GM10266 (cell line): Measurements from ENCODE around the gene ZSCAN29.
A peak's percentile ranks its signal among the peaks of the same experiment; 100 is the strongest.

Experiments
- DNase-seq: peaks from one replicate; pipeline ENCODE4 v3.0.0; 2012; ENCODE audit errors: extremely low spot score
- TF ChIP-seq, protein P1 (sequence below): IDR thresholded peaks from 2 replicates; pipeline ENCODE4 v1.5.1; 2012; ENCODE audit warnings: mild to moderate bottlenecking, low read depth; ENCODE audit not compliant: control insufficient read depth, insufficient read depth; ENCODE audit errors: missing control alignments

The ZSCAN29 gene

DNA sequence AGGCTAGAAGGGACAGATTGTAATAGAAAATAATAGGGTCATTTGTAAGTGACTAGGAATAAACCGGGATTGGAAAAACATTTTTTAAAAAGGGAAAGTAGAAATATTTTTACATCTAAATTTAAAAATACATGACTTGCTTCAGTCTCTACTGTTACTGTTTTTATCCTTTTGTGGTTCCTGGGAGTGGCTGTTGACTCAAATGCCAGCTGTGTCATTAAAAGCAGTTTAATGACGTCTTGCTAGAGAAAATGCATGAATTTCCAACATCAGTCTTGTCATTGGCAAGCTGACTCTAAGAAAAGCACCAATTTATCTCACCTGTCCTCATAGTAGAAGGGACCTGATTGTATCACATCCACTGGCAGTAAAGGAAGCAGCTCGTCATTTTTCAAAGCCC, 23.7 kb downstream of the ZSCAN29 start:
- DNase-seq: no peak
- TF ChIP-seq, protein P1, sequence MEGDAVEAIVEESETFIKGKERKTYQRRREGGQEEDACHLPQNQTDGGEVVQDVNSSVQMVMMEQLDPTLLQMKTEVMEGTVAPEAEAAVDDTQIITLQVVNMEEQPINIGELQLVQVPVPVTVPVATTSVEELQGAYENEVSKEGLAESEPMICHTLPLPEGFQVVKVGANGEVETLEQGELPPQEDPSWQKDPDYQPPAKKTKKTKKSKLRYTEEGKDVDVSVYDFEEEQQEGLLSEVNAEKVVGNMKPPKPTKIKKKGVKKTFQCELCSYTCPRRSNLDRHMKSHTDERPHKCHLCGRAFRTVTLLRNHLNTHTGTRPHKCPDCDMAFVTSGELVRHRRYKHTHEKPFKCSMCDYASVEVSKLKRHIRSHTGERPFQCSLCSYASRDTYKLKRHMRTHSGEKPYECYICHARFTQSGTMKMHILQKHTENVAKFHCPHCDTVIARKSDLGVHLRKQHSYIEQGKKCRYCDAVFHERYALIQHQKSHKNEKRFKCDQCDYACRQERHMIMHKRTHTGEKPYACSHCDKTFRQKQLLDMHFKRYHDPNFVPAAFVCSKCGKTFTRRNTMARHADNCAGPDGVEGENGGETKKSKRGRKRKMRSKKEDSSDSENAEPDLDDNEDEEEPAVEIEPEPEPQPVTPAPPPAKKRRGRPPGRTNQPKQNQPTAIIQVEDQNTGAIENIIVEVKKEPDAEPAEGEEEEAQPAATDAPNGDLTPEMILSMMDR: no peak

- no peak for DNase-seq
- TF ChIP-seq, protein P1: peak; percentile 22
Observed at GRCh38 chr15:43346305-43346704, 24.5 kb downstream of the ZSCAN29 start.

- DNase-seq: no peak
- TF ChIP-seq, protein P1: no peak
Observed at GRCh38 chr15:43330780-43331087, 40.1 kb downstream of the ZSCAN29 start.

DNA sequence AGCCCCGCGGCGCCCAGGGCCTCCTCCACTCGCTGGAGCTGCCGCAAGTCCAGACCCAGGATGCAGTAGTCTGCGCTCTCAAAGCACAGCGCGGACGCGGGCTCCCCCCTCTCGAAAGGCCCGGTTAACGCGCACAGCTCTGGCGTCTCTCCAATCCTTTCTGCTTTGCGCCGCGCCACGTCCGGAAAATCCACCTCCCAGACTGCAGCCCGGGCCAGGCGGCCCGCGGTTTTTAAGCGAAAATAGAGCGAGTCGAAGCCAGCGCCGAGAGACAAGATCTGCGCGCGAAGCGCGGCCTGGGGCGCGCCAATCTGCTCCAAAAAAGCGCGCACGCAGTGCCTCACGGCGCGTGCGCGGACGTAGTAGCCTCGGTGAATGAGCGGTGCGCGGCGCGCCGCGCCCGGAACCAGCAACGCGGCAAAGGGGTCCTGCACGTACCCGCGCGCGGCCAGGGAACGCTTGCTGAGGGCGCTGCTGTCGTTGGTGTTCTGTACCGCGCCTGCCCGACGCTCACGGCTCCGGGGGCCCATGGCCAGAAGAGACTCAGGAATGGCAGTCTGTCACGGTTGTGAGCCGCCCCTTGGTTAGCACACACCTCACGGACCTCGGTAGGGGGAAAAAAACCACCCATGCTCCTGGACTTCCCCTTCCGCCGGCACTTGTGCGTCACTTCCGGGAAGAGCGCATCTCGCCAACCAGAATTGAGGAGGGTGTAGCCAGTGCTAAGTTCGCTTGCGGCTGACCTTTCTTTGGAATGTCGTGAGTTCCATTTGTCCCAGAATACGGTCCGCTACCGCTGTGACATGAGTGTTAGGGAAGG, 40.7 kb downstream of the ZSCAN29 start, which contains the start of gene LCMT2:
LCMT2 (minus strand) TSS at position 614 of the 820 bp plus-strand sequence; CDS start at position 530, 84 bp downstream.
- DNase-seq: peak; percentile 90
- TF ChIP-seq, protein P1: no peak

GRCh38 chr15:43329217-43329959, 41.5 kb downstream of the ZSCAN29 start:
- no peak for DNase-seq
- TF ChIP-seq, protein P1: no peak

DNA sequence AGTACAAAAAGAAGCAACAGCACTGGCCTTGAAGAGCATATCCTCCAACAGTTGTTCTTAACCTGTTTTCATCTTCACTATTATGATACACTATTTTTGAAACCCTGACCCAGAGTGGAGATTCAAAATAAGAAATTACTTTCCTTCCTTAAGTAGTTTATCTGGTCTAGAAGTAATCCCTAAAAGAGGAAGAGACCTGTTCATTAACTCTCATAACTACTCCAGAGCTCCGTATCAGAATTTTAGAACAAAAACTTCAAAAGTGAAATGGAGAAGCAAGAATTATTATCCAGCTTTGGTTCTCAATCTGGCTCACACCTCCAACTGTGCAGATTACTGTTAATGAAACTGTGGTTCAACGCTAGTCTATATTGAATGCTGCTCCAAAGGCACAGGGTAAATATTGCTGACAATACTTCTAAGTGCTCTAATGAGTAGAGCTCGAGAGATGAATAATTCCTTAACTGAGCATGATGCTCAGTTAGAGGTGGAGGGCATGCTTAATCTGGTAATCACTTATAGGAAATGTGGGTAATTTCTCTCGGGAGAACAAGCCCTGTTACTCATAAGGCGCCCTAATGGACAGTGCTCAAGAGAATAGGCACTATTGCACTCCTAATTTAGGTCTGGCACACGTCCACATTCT, 45.7 kb downstream of the ZSCAN29 start:
- no peak for DNase-seq
- TF ChIP-seq, protein P1: no peak
